HG03175 (cell line): Measurements from ENCODE around the gene CDK6.
"Not testable (repeated sequence)": the region's sequence is repeated elsewhere in the genome, so short reads cannot be mapped to it uniquely, and the experiment has no call there.

Experiments
- ATAC-seq: cut with Tn5 transposase; IDR thresholded peaks from one replicate; pipeline ENCODE4 v1.9.1; 2021; ENCODE audit warnings: mild to moderate bottlenecking, moderate library complexity; ENCODE audit not compliant: unreplicated experiment

The CDK6 gene

DNA sequence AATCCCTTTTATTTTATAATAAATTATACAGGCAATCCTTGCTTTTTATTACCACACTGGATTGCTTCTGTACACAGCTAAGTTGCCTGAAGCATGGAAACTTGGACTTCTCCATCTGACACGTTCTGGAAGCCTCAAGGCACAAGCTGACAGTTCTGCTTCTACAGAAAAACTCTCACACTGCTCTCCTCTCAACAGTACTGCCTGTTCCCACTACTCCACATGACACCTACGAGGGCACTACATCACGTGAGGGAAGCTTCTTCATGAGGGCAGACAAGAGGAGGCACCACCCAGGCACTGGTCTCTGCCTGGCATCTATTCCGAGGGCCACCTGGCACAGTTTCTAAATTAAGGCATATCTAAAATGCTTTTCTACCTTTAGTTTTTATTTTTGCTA, 229.4 kb downstream of the CDK6 start:
- no peak for ATAC-seq

DNA sequence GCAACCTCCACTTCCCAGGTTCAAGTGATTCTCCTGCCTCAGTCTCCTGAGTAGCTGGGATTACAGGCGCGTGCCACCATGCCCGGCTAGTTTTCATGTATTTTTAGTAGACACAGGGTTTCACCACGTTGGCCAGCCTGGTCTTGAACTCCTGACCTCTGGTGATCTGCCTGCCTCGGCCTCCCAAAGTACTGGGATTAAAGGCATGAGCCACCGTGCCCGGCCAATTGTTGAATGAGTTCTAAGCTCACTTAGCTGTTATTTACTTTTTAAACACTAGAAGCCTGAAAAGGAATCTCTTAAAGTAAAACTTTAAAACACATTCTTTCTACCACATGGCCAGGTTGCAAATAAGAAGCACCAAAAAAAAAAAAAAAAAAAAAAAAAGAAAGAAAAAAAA, 231.9 kb downstream of the CDK6 start:
- ATAC-seq, result not testable (repeated sequence)

DNA sequence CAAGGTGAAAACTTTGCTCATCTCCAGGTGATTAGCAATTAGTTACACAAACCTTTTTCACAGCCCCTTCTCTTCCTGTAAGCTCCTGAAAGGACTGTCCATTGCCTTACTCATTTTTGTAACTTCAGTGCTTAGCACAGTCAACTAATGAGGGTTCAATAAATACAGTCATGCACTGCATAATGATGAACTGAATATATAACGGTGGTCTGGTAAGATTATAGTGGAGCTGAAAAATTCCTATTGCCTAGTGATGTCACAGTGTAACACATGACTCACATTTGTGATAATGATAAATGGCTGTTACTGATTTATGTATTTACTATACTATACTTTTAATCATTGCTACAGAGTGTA, 233.3 kb downstream of the CDK6 start:
- no peak for ATAC-seq

DNA sequence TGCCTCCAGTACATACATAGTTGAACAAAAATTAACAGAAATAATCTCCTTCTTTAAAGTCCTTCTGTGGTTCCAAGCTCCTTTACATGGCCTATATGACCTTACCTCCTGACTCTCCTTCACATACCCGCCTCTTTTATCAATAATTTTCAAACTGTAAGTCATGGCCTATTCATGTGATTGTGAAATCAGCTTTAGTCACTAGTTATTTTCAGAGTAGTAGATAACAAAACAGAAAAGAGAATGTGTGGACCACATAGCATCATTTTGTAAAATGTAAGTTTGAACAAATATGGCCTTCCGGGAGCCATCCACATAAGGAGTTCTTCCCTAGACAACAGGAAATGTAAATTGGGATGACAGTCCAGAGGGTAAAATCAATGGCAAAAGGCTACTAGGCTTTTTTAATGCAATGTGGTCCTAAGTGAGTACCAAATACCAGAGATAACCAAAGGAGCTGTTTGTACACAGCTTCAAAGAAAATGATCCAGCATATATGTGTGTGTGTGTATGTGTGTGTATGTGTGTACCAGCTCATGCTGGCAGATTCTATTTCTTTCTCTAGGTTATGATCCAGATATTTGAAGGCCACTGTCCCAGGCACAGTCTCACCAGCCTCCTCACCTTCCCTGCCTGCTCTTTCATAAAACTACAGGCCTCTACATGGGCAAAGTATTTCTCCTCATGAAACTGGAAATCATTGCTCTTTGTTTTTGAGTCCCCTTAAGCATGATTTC, 233.9 kb downstream of the CDK6 start:
- ATAC-seq, result no peak

DNA sequence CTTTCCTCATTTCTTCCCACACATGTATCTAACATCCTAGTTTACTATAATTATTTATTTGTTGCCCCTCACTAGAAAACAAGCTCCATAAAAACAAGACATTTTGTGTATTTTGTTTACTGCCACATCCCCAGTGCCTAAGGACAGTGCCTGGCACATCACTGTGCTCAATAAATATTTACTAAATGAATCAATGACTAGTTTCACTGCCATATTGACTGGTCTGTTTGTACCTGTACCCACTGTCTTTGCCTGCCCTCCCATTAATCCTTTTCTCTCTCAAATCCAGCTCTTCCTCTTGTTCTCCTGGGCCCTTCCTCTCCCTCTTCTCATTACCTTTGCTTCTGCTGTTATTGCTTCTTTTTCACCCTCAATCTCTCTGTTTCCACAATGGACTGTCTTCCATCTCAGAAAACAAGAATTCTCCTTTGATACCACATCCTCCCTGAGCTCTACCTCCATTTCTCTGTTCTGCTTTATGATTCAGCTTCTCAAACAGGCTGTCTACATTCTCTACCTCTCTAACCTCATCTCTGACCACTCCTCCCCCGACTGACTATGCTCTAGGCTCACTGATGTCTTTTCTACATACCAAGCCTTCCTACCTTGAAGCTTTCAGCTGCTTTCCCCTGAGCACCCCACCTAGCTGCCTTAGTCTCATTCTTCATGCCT, 237.9 kb downstream of the CDK6 start:
- peak; percentile 70 for ATAC-seq

DNA sequence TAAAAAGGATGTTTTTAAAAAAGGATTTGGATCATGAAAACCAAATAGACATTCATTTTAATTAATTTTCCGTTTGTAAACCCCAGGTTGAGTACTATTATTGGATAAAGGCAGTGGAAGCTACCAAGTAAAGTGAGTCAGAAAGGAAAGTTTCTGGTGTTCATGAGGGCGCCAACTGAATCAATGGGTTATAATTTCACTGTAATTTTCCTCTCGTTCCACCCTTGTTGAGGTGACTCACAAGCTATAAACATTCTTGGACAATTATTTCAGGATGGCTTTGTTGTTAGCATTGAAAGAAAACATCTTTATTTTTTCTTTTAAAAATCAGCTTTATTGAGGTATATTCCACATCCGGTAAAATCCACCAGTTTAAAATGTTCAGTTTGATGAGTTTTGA, 241.1 kb downstream of the CDK6 start:
- no peak for ATAC-seq

DNA sequence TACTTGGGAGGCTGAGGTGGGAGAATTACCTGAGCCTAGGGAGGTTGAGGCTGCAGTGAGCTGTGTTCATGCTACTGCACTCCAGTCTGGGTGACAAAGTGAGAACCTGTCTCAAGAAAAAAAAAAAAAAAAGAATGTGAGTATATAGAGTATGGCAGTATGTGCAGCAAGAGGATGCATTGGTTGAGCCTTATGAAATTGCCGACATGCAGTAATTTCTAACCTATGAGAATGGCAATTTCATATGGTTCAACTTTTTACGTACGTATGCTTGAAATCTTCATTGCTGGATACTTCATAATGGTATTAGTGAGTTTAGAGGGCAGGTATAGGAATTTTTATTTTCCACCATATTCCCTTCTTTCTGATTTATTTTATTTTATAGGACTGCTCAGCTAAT, 241.6 kb downstream of the CDK6 start:
- no peak for ATAC-seq

DNA sequence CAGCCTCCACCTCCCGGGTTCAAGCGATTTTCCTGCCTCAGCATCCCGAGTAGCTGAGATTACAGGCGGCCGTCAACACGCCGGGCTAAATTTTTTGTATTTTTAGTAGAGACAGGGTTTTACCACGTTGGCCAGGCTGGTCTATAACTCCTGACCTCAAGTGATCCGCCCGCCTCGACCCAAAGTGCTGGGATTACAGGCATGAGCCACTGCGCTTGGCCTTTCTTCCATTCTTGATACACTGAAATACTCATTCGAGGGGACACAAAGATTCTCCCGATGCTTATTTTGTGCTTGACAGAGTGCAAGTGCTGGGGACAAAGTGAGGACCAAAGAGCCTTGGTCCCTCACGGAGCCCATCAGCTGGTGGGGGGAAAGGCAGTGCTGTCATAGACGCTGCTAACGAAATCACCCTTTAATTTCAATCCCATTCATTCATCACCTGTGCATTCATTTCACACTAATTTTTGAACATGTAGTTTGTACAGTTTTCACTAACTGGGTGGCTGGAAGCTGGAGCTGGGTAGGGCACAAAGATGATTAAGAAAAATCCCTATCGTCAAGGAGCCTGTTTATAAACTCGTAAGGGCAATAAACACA, 245.6 kb downstream of the CDK6 start:
- ATAC-seq, result no peak

DNA sequence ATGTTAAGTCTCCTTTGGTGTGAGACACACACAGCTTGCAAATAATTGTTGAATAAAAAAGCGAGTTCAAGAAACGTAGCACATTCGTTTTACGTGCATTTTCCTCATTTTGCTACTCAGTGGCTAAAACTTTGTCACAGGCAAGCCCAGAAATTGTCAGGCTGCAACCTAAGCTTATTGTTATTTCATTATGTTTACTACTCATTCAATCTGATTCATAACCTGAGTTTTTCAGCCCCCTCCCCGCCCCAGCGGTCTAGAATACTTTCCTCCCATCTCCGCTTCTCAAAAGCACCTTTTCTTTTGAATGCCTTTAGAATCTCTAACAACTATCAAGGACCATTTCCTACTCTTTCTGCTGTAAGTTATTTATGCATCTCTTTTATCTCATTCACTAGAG, 247.3 kb downstream of the CDK6 start:
- ATAC-seq, result no peak

DNA sequence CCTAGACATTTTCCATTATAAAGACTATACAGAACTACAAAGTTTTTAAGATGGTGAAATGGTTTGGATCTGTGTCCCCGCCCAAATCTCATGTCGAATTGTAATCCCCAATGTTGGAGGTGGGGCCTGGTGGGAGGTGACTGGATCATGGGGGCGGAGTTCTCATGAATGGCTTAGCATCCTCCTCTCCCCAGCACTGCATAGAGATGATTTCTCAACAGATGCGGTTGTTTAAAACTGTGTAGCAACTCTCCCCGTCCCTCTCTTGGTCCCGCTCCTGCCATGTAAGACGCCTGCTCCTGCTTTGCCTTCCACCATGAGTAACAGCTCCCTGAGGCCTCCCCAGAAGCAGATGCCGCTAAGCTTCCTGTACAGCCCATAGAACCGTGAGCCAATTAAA, 247.8 kb downstream of the CDK6 start:
- no peak for ATAC-seq

DNA sequence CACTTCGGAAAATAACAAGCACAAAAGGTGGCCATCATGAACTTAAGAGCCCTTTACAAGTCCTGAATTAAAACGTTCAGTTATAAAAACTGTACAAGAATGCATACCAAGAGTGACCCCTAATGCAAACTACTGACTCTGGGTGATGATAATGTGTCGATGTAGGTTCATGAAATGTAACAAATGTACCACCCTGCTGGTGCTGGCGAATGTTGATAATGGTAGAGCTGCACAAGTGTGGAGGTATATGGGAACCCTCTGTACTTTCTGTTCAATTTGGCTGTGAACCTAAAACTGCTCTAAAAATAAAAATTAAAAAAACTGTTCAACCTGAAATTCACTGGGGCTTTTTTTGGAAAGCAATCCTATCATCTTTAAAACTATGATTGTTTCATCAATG, 249.5 kb downstream of the CDK6 start:
- ATAC-seq, result no peak

DNA sequence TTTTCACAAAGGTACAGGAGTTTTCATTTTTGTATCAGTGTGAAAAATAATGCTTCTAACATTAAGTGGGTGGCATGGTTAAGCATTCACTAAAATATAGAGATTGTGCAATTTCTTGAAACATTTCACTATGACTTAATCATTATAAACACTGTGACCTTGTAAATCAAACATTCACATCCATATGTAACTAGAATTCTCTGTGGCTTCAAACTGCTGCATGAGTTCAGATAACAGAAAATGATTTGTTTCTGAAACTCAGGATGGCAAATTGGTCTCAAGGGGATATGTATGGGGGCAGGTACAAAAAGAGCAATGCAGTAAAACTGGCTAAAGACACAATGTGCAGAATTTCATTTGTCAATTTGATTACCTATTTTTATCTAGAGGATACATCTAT, 250.0 kb downstream of the CDK6 start:
- no peak for ATAC-seq

DNA sequence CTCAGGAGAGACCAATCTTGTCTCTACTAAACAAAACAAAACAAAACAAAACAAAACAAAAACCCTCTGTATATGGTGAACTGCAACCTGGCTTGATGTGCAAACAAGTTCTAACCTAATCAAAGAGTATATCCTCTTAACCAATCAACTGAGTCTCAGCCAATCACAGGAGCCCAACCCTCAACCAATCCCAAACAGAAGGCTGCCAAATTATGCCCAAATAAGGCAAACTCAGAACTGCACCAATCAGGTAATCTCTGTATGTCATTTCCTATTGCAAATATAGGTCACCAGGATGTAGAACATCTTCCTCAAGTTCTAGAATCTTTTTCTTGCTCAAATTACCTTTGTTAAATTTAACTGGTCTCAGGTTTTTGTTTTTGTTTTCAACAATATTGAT, 251.4 kb downstream of the CDK6 start:
- ATAC-seq, result no peak

DNA sequence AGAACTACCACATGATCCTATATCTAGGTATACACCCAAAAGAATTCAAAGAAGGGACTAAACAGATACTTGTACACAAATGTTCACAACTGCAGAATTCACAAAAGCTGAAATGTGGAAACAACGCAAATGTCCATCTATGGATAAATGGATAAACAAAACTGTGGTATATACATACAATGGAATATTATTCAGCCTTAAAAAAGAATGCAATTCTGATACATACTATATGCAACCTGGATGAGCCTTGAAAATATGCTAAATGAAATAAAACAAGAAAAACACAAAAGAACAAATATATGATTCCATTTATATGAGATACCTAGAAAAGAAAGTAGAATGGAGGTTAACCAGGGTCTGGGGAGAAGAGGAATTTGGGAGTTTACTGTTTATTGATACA, 253.4 kb downstream of the CDK6 start:
- ATAC-seq, result no peak

DNA sequence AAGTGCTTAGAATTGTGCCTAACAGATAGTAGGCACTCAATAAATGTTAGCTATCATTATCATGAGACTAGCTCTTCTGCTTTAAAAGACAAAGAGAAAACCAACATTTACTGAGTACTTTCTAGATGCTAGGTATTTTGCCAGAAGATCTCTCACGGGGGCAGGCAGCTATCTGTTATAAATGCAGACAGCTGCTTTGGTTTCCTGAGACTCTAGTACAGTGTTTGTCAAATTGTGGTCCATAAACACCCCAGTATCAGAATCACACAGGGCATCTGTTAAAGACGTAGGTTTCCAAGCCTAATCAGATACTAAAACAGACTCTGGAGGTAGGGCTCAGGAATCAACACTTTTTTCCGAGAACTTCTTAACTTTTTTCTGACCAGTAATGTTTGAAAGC, 260.1 kb downstream of the CDK6 start:
- ATAC-seq, result no peak

DNA sequence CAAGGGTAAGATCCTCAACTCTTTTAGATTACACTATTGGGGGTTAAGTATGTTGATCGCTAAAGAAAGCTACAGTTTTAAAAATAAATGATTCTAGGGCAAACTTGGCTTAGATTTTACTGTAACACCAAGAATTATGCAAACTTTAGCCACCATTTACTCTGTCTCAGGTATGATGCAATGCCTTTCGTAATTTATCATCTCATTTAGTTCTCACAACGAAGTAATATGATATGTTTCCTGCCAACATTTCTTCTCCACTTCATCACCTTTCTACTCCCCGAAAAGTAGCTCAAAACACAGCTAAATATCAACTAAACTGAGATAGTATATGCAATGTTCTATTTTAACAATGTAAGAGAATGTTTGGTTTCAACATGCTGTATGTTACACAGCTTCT, 267.2 kb downstream of the CDK6 start:
- ATAC-seq, result no peak

DNA sequence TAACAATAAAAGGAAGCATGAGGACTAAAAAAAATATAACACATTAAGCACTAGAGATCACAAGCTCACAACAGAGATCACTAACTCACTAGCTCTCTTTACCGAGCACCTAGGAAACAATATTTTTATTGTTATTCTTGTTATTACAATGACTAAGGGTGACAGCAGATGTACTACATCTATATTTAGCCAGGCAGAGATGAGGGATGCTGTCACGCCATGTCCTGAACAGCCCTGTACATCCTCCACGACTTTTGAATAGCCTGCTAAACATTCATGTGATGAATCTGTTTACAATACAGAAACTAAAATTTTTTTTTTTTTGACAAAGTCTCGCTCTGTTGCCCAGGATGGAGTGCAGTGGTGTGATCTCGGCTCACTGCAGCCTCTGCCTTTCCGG, 268.9 kb downstream of the CDK6 start:
- ATAC-seq, result no peak

DNA sequence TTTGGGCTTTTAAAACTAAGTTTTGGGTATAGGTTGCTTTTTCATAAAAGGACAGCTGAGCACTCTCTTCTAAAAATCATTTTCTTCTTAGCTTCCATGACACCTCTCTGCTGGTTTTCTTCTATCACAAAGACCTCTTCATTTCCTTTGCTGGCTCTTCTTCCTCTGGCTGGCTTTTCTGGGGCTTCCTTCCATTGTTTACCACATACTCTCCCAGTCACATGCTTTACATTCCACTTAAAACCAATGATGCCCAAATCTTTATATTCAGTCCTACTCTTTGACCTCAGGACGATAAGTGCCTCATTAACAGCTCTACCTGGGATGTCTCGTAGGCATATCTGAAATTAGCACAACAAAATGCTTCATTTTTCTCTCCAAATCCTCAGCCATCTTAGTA, 273.0 kb downstream of the CDK6 start:
- no peak for ATAC-seq

DNA sequence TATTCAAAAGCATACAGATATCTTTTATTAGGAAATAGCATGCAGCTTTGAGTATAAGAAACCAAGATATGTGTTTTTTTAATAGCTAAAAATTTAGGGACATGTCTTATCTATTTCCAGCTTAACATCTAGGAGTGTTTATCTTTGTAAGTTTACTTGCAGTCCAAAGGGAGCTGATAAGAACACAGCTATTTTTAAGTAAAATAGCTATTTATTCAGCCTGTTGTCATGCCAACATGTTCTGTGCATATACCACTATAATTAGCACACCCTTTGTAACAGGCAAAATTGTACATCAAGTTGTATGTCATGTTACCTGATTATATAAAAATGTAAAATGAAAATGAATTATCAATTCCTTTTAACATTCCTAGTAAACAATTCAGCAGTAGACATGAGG, 275.8 kb downstream of the CDK6 start:
- ATAC-seq, result no peak

DNA sequence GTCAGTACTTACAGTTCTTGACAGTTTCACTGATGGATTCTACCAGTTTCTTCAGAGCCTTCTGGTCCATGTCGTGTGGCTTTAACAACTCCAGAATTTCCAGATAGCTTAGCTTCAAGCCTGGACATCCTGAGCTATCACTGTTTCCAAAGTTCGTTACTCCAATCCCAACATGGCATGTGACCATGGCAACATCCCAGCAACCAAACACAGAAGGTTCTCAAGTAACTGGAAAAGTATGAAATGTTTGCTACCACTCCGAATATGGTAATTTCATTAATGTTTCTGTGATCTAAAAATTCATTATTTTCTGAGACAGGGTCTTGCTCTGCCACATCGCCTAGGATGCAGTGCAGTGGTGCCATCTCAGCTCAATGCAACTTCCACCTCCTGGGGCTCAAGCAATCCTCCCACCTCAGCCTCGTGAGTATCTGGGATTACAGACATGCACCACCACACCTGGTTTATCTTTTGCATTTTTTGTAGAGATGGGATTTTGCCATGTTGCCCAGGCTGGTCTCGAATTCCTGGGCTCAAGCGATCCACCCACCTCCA, 278.5 kb downstream of the CDK6 start:
- ATAC-seq, result no peak

DNA sequence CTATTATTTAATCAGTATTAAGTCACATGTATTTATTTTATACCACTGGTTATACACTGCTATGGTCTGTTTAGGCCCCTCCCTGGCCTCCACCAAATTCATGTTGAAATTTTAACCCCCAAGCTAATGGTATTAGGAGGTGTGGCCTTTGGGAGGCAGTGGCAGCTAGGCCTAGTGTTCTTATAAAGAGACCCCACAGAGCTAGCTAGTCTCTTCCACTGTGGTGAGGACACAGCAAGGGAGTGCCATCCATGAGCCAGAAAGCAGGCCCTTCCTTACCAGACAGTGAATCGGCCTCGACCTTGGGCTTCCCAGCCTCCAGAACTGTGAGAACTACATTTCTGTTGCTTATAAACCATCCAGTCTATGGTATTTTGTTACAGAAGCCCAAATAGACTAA, 279.1 kb downstream of the CDK6 start:
- ATAC-seq, result no peak
